Keratinocyte (primary cell): ENCODE data around the gene ADRM1. TPM values are rescaled to one million over a fixed set of nuclear protein-coding genes. Genes with fewer than 3 reads are reported as not detected.

Source experiments
- DNase-seq: peaks from one replicate; pipeline ENCODE4 v3.0.0-alpha.2; 2011; ENCODE audit warnings: low read depth, missing footprints, low spot score
- FAIRE-seq: peaks from 2 replicates; lab custom pipeline; 2011; peaks lifted over from hg19 to GRCh38; lab: Jason Lieb, UNC
- H2AFZ ChIP-seq: 2 replicates; pipeline ENCODE4 v1.6.0; 2012; ENCODE audit warnings: low read length, control low read depth, inconsistent platforms; ENCODE audit not compliant: control insufficient read depth
- H3K27ac ChIP-seq: 2 replicates; pipeline ENCODE4 v1.5.1; 2011; ENCODE audit warnings: low read length; ENCODE audit not compliant: control insufficient read depth, insufficient read depth
- H3K27me3 ChIP-seq: 3 replicates; pipeline ENCODE4 v1.6.0; 2011; ENCODE audit warnings: low read length; ENCODE audit not compliant: control insufficient read depth, insufficient read depth; ENCODE audit errors: extremely low read depth
- H3K36me3 ChIP-seq, 2 experiments: 2 replicates in 1 of 2; 3 replicates in 1 of 2; pipeline ENCODE4 v1.5.1; 2011; ENCODE audit warnings: low read length in 2 of 2, mild to moderate bottlenecking in 1 of 2; ENCODE audit not compliant: control insufficient read depth in 2 of 2, insufficient read depth in 2 of 2; ENCODE audit errors: extremely low read depth in 1 of 2
- H3K4me1 ChIP-seq: 3 replicates; pipeline ENCODE4 v1.5.1; 2011; ENCODE audit warnings: low read length; ENCODE audit not compliant: control insufficient read depth, insufficient read depth; ENCODE audit errors: extremely low read depth
- H3K4me2 ChIP-seq: 3 replicates; pipeline ENCODE4 v1.6.0; 2011; ENCODE audit warnings: low read depth, low read length; ENCODE audit not compliant: control insufficient read depth, insufficient read depth; ENCODE audit errors: extremely low read depth
- H3K4me3 ChIP-seq, 3 experiments: fragments of 200-600 bp in 1 of 3; sonication (generic) in 1 of 3; 2 replicates in 2 of 3; 3 replicates in 1 of 3; pipeline ENCODE4 v1.5.1; 2011 to 2016; ENCODE audit warnings: low read length in 3 of 3, mild to moderate bottlenecking in 3 of 3, control low read depth in 2 of 3, inconsistent platforms in 1 of 3, low read depth in 1 of 3, mixed read lengths in 1 of 3, mixed run types in 1 of 3, moderate library complexity in 1 of 3; ENCODE audit not compliant: control insufficient read depth in 2 of 3, insufficient read depth in 2 of 3; ENCODE audit errors: extremely low read depth in 1 of 3
- H3K79me2 ChIP-seq: 2 replicates; pipeline ENCODE4 v1.6.0; 2012; ENCODE audit warnings: low read length; ENCODE audit not compliant: control insufficient read depth, insufficient read depth
- H3K9ac ChIP-seq: 3 replicates; pipeline ENCODE4 v1.6.0; 2011; ENCODE audit warnings: low read length; ENCODE audit not compliant: control insufficient read depth, insufficient read depth; ENCODE audit errors: extremely low read depth
- H3K9me1 ChIP-seq: 3 replicates; pipeline ENCODE4 v1.6.0; 2011; ENCODE audit warnings: low read length; ENCODE audit not compliant: control insufficient read depth, insufficient read depth; ENCODE audit errors: extremely low read depth
- H3K9me3 ChIP-seq: 2 replicates; pipeline ENCODE4 v1.5.1; 2012; ENCODE audit warnings: low read depth, low read length; ENCODE audit not compliant: control insufficient read depth
- H4K20me1 ChIP-seq: 3 replicates; pipeline ENCODE4 v1.6.0; 2011; ENCODE audit warnings: low read length; ENCODE audit not compliant: control insufficient read depth, insufficient read depth; ENCODE audit errors: extremely low read depth
- CTCF ChIP-seq, 3 experiments: IDR thresholded peaks in 1 of 3; conservative IDR thresholded peaks in 1 of 3; optimal IDR thresholded peaks in 1 of 3; 2 replicates in 2 of 3; 3 replicates in 1 of 3; pipeline versions ENCODE3 to v1.5.1; 2011; ENCODE audit warnings: low read length in 3 of 3, mild to moderate bottlenecking in 3 of 3, moderate library complexity in 2 of 3, control low read depth in 1 of 3, inconsistent platforms in 1 of 3; ENCODE audit not compliant: insufficient read depth in 2 of 3; ENCODE audit errors: extremely low read depth in 1 of 3
- EZH2 ChIP-seq: IDR thresholded peaks from one replicate; pipeline ENCODE4 v1.6.1; 2012; ENCODE audit warnings: inconsistent platforms, mild to moderate bottlenecking, low read length, moderate library complexity
- dilution Hi-C: fragments of 300-500 bp; cut with MboI; formaldehyde crosslinking; loops from one replicate; pipeline ENCODE4 v1.7.0; 2020; ENCODE audit warnings: low sequenced_read_pairs; ENCODE audit not compliant: extremely low pct_ligation_motif_present
- polyA plus RNA-seq, 5 experiments: library from polyadenylated mRNA; depleted of rRNA in 3 of 5; stranded (reverse) in 3 of 5; stranded (forward) in 1 of 5; unstranded in 1 of 5; fragments of >200 nt; gene quantifications; 1 replicate in 1 of 5; 2 replicates in 3 of 5; 3 replicates in 1 of 5; pipeline versions ENCODE4 v1.2.1 to v1.2.3, GENCODE V29; 2011 to 2012; ENCODE audit warnings: missing spikeins in 2 of 5, low read depth in 1 of 5, low replicate concordance in 1 of 5

Gene ADRM1
- polyA plus RNA-seq, 1 donor (not counting 4 experiments of a cell fraction or from before 2014, with no cell fraction given): 91.4 TPM

GRCh38 chr20:62305765-62306413 is 3.1 kb downstream of the ADRM1 start:
- peak; percentile 55 for FAIRE-seq
- no peaks in the 10 kb centered on the region for H3K9me1 ChIP-seq
- peaks cover 35% of the 10 kb centered on the region for H3K4me1 ChIP-seq
- H3K79me2 ChIP-seq: peaks cover 49% of the 10 kb centered on the region
- peak overlapping the region; percentile 47 for H3K9ac ChIP-seq
- dilution Hi-C loops: no loop called here
- peaks cover 55% of the 10 kb centered on the region for H4K20me1 ChIP-seq
- no peak overlapping the region for H2AFZ ChIP-seq
- H3K4me2 ChIP-seq: peak overlapping the region; percentile 92
- peak overlapping the region; percentile 3 for H3K27ac ChIP-seq
- H3K27me3 ChIP-seq: no peaks in the 10 kb centered on the region
- no peaks in the 10 kb centered on the region for H3K9me3 ChIP-seq
- TF ChIP-seq CTCF (optimal IDR thresholded peaks at IDR 0.05 in 1 of 3, IDR thresholded peaks at IDR 0.05 in 1 of 3, conservative IDR thresholded peaks at IDR 0.05 in 1 of 3; ENCODE audit: extremely low read depth in 1 of 3, insufficient read depth in 2 of 3, low read length in 3 of 3) (no peak), EZH2 (no peak)
- DNase-seq: no peak
- H3K36me3 ChIP-seq: peaks cover 25 to 43% of the 10 kb centered on the region in 2 experiments
- peak overlapping the region; percentile 25 to 84 (median 59) for H3K4me3 ChIP-seq

- Histone ChIP-seq H3K27ac (peak overlapping the region; percentile 3), H3K4me2 (peak overlapping the region; percentile 92)
- dilution Hi-C loops: no loop called here
Observed at GRCh38 chr20:62306414-62307187, 3.8 kb downstream of the ADRM1 start.

More at GRCh38 chr20:62306414-62307187, 3.8 kb downstream of the ADRM1 start:
- Histone ChIP-seq H4K20me1 (peaks cover 56% of the 10 kb centered on the region), H3K36me3 (peaks cover 28 to 45% of the 10 kb centered on the region in 2 experiments), H3K4me1 (peaks cover 35% of the 10 kb centered on the region), H3K9me3 (no peaks in the 10 kb centered on the region), H3K79me2 (peaks cover 49% of the 10 kb centered on the region), H3K9ac (peak overlapping the region; percentile 47), H3K27me3 (no peaks in the 10 kb centered on the region), H3K9me1 (no peaks in the 10 kb centered on the region), H3K4me3 (peak overlapping the region in 2 of 3 experiments; percentile 25 to 47), H2AFZ (no peak overlapping the region)
- no peak for FAIRE-seq
- DNase-seq: no peak
- TF ChIP-seq EZH2 (no peak), CTCF (optimal IDR thresholded peaks at IDR 0.05 in 1 of 3, IDR thresholded peaks at IDR 0.05 in 1 of 3, conservative IDR thresholded peaks at IDR 0.05 in 1 of 3; ENCODE audit: extremely low read depth in 1 of 3, insufficient read depth in 2 of 3, low read length in 3 of 3) (no peak)
